Measurements from ENCODE around the gene ENPP7.

ENPP7 gene

GRCh38 chr17:79732254-79732653 is 1.5 kb downstream of the ENPP7 start:
- no peak for DNase-seq (ENCODE audit: low read depth, low spot score)

GRCh38 chr17:79732804-79733691 is 2.3 kb downstream of the ENPP7 start:
- no peak for DNase-seq (ENCODE audit: low read depth, low spot score)

GRCh38 chr17:79733692-79734070 is 2.9 kb downstream of the ENPP7 start:
- no peak for DNase-seq (ENCODE audit: low read depth, low spot score)

DNA sequence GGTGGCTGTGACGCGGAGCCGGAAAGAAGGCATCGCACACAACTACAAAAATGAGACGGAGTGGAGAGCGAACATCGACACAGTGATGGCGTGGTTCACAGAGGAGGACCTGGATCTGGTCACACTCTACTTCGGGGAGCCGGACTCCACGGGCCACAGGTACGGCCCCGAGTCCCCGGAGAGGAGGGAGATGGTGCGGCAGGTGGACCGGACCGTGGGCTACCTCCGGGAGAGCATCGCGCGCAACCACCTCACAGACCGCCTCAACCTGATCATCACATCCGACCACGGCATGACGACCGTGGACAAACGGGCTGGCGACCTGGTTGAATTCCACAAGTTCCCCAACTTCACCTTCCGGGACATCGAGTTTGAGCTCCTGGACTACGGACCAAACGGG is 4.4 kb downstream of the ENPP7 start:
- DNase-seq (ENCODE audit: low read depth, low spot score), result no peak

DNA sequence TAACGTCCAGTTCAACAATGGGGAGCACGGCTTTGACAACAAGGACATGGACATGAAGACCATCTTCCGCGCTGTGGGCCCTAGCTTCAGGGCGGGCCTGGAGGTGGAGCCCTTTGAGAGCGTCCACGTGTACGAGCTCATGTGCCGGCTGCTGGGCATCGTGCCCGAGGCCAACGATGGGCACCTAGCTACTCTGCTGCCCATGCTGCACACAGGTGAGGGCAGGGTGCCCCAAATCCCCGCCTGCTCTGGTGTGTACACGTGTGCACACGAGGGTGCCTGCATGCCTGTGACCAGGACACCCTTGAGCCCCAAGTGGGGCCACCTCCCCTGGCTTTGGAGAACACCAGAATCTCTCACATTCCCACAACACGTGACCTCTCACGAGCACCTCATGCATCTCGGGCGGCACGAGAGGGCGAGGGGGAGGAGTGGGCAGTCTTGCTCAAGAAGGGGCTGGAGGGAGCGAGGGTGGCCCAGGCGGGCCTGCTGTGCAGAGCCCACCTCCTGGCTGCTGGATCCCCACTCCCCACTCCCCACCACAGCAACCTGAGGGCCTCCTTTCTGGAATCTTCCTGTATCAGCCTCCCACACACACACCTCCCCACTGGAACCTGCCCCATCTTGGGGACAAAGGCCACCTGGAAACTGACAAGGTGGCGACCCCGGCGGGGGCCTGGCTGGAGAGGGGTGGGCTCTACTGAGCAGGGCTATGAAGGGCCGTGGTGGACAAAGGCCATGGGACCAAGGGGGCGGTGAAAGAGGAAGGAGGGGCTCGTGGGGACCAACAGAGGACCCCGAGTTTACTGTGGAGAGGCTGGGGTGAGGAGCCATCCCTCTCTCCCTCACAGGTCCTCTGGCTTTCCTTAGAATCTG is 6.5 kb downstream of the ENPP7 start:
- DNase-seq (ENCODE audit: low read depth, low spot score), result no peak

- DNase-seq (ENCODE audit: low read depth, low spot score), result no peak
These were observed 7.3 kb downstream of the ENPP7 start for GRCh38 chr17:79737922-79738578.

GRCh38 chr17:79738643-79739042 is 7.9 kb downstream of the ENPP7 start:
- DNase-seq (ENCODE audit: low read depth, low spot score), result no peak

DNA sequence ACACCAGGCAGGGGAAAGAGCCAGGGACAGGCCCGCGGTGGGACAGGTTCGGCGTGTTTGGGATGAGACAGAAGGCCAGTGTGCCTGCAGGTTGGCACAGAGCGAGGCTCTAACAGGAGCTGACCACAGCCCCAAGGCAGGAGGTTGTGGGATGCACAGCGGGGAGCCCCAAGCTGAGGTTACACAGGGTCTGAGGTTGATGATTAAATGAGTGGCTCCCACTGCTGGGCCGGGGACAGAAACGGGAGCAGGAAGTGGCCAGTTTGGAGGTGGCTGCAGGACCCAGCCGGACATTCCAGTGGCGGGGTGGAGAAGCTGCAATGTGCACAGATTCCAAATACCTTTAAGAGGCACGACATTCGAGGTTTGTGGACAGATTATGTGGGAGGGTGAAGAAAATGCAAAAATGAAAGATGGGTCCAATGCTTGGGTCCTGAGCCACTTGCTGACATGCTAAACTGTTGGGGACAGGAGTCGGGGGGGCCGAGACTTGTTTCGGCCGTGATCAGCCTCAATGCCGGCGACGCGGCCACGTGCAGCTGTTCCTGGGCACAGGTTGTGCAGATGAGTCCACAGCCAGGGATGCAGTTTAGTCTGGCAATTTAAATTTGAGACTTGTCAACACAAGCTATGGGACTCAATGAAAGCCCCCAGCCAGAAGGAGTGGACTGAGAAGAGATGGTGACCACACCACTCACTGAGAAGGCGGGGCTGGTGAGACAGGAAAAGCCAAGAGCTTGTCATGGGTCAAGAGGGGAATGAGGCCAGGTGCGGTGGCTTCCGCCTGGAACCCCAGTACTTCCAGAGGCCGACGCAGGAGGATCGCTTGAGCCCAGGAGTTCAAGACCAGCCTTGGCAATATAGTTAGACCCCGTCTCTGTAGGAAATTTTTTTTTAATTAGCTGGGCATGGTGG is 8.7 kb downstream of the ENPP7 start:
- peak; percentile 70 for DNase-seq (ENCODE audit: low read depth, low spot score)

- DNase-seq (ENCODE audit: low read depth, low spot score), result no peak
These were observed 9.7 kb downstream of the ENPP7 start for GRCh38 chr17:79740413-79740812.

DNA sequence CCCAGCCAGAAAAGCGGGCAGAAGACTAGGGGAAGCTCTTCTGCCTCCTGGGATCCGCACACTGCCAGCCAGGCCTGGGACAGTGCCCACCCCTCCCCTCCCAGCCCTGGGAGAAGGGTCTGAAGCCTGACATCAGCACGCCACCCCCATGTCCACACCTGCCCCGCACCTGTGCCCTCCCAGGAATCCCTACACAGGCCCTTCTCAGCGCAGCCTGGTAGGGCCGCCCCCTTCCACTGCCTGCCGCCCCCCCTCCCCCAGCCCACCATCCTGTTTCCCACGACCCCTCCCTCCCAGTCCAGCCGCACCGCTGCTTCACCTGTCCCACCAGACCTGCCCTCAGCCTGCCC is 10.6 kb downstream of the ENPP7 start:
- DNase-seq (ENCODE audit: low read depth, low spot score), result no peak

DNA sequence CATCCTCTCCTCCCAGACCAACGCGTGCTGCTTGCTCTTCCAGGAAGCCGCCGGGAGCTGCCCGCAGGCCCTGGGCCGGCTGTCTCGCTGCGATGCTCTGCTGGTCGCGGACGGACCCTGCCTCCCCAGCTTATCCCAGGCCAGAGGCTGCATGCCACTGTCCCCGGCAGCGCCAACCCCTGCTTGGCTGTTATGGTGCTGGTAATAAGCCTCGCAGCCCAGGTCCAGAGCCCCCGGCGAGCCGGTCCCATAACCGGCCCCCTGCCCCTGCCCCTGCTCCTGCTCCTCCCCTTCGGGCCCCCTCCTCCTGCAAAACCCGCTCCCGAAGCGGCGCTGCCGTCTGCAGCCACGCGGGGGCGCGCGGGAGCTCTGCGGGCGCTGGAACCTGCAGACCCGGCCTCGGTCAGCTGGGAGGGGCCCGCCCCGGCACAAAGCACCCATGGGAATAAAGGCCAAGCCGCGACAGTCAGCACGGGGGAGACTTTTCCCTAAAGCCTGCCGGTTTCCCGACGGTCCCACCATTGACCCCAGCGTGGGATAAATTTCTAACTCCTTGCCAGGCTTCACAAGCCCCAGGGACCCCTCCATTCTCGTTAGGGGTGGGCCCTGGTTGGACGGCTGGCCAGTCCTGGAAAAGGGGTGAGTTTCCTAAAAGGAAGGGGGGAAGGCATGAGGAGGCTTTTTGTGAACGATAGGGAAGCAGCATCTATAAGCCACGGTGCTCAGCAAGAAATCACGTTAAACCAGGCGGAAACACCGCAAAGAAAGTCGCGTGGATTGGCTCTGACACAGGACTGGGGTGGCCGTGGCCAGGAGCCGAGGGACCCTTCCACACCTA is 11.2 kb downstream of the ENPP7 start:
- DNase-seq (ENCODE audit: low read depth, low spot score), result peak; percentile 86

DNA sequence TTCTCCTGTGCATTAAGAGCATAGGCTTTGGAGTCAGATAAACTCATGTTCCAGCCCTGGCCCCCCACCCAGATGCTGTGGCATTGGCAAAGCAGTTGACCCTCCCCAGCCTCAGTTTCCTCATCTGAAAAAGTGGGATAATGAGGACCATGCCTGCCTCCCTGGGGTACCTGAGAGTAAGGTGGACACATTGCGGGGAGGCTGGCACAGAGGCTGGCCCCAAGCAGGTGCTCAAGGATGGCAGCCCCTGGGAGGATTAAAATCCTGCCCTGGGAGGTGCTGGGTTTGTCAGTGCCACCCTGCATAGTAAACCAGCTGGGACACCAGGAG is 11.8 kb downstream of the ENPP7 start:
- DNase-seq (ENCODE audit: low read depth, low spot score), result no peak

DNA sequence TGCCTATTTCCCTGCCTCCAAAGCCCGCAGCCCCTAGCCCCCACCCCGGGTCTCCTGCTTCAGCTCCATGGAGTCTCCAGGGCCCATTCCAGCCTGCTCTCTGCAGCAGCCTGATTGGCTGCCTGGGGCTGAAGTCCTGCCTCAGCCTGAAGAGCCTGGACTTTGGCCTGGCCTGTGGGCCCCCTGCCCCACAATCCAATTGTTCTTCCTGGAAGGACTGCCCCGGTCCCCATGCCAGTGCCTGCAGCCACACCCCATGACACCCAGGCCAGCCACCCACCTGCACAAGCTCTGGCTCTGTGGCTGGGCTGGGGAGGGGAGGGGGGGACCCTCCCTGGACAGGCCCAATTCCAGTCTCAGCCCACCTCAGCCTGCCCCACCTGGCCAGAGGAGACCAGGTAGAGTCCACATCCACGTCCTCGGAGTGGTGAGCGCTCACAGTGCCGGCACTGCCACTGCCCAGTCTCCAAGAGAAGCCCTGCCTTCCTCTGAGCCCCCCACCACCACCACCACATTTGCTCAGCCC is 12.3 kb downstream of the ENPP7 start:
- DNase-seq (ENCODE audit: low read depth, low spot score), result no peak

- DNase-seq (ENCODE audit: low read depth, low spot score), result no peak
These were observed 12.9 kb downstream of the ENPP7 start for GRCh38 chr17:79743614-79744013.

DNA sequence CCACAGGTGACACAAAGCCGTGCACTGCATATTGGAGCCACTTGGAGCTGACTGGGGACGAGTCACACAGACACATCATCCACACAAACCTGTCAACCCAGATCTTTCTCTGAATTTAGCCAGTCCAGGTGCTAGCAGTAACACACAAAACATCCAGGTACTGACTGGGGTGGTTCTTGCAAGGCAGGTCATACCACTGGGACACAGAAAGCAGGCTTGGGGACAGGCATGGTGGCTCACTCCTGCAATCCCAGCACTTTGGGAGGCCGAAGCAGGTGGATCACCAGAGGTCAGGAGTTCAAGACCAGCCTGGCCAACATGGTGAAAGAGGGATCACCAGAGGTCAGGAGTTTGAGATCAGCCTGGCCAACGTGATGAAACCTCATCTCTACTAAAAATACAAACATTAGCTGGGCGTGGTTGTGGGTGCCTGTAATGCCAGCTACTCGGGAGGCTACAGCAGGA is 14.9 kb downstream of the ENPP7 start:
- no peak for DNase-seq (ENCODE audit: low read depth, low spot score)

DNA sequence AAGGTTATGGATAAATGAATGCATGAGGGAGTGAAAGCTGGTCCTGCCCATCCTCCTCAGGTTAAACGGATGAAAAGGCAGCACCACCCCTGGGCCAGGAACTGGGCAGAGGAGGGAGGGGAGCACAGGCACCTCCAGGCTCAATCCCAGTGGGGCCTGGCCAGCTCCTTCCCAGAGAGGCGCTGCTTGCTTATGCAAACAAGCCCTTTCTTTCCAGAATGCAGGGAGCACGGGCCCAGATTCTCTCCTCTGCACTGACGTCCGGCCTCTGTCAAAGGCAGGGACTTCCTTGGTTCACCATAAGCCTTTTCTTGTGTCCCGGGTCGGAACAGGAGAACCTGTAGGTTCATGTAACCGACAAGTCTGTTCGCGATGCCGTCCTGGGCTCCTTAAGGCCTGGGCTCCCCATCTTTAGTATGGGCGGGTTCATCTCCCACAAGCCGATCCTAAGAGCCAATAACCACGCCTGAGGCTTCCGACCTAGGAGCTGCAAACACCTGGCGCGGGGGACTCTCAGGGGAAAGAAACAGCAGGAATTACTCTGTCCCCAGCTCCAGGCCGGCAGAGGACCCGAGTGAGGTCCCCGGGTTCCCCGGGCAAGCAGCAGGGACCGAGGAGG is 16.3 kb downstream of the ENPP7 start:
- DNase-seq (ENCODE audit: low read depth, low spot score), result no peak

DNA sequence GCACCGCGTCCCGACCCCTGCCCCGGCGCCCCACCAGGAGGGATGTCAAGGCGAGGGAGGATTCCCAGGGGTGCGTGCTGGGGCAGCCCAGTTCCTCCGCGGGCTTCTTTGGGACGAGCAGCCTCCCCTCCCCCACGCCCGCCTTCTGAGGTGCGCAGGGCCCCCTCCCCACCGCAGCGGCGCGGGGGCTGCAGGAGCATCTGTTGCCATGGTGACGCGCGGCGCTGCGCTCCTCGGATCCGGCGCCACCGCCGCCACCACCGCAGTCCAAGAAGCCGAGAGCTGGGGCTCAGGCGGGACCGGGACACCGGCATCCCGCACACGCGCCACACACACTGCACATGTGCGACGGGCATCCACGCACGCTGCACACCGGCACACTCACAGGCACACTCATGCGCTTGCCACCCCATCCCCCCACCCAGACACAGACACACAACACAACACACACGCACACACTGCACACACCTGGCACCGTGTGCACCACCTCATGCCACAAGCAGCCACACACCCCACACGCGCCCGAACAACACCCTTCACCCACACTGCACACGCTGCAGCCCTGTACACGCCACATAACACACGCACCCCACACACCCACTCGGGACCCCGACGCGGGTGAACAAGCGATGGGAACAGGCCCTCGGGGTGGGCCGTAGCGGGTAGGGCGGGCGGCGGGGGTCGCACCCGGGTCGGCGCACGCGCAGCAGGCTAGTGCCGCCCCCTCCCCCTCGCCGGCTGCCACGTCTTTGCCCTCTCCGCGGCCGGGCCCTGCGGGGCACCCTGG is 17.0 kb downstream of the ENPP7 start:
- DNase-seq (ENCODE audit: low read depth, low spot score), result no peak

- DNase-seq (ENCODE audit: low read depth, low spot score), result no peak
These were observed 17.8 kb downstream of the ENPP7 start for GRCh38 chr17:79748295-79749099.

Data from astrocyte of the hippocampus (primary cell).